ENCODE results near the gene CARS1. TPM values are rescaled to one million over a fixed set of nuclear protein-coding genes. Genes with fewer than 3 reads are reported as not detected.

Gene CARS1
- polyA plus RNA-seq, 1 of the 3 experiments (the other 2 are of a cell fraction) = 52.1 TPM

DNA sequence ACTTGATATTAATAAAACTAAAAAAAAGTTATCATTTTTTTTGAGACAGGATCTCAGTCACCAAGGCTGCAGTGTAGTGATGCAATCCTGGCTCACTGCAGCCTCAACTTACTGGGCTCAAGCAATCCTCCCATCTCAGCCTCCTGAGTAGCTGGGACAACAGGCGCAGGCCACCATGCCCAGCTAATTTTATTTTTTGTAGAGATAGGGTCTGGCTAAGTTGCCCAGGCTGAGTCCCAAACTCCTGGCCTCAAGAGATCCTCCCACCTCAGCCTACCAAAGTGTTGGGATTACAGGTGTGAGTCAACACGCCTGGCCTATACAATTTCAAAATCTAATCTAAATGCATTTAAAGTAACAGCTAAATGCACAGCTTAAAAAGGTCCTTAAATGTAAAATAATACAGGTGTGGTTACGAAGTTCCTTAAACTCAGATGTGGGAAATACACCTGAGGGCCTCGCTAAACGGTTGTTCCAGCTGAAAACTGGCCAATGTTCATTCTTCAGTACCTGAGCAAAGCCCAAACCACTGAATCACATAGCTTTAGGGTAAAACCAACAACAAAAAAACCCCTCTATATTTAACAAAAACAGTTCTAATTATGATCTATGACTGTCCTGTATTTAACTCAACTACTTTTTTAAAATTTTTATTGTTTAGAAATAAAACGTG is 76.9 kb downstream of the CARS1 start:
- H3F3A ChIP-seq (replicated peaks; ENCODE audit: insufficient read depth) = no peaks in the 10 kb centered on the region
- 88% methylated on average over 6 of the region's 6 CpGs for WGBS (ENCODE audit: low lambda C conversion rate)
- no peak overlapping the region for H3K4me2 ChIP-seq
- H3K4me1 ChIP-seq (ENCODE audit: control insufficient read depth in 1 of 2, insufficient read depth in 2 of 2, low read depth in 1 of 2, low read length in 1 of 2) = no peaks in the 10 kb centered on the region
- DNase-seq = no peak
- H3K27me3 ChIP-seq (ENCODE audit: insufficient read depth) = no peaks in the 10 kb centered on the region
- TF ChIP-seq SMC3 (IDR thresholded peaks at IDR 0.05; ENCODE audit: low read depth, low read length) = no peak
- TF ChIP-seq GABPA (IDR thresholded peaks at IDR 0.05; ENCODE audit: low read depth) = no peak
- TF ChIP-seq, protein P1, sequence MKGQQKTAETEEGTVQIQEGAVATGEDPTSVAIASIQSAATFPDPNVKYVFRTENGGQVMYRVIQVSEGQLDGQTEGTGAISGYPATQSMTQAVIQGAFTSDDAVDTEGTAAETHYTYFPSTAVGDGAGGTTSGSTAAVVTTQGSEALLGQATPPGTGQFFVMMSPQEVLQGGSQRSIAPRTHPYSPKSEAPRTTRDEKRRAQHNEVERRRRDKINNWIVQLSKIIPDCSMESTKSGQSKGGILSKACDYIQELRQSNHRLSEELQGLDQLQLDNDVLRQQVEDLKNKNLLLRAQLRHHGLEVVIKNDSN (IDR thresholded peaks at IDR 0.05; ENCODE audit: borderline replicate concordance, low read depth) = no peak
- TF ChIP-seq TCF12 (IDR thresholded peaks at IDR 0.05) = no peak
- no peak for TF ChIP-seq RXRA (IDR thresholded peaks at IDR 0.05; ENCODE audit: borderline replicate concordance, low read depth)
- TF ChIP-seq, protein P2, sequence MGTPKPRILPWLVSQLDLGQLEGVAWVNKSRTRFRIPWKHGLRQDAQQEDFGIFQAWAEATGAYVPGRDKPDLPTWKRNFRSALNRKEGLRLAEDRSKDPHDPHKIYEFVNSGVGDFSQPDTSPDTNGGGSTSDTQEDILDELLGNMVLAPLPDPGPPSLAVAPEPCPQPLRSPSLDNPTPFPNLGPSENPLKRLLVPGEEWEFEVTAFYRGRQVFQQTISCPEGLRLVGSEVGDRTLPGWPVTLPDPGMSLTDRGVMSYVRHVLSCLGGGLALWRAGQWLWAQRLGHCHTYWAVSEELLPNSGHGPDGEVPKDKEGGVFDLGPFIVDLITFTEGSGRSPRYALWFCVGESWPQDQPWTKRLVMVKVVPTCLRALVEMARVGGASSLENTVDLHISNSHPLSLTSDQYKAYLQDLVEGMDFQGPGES (IDR thresholded peaks at IDR 0.05; ENCODE audit: low read depth, low read length) = no peak
- no peak for TF ChIP-seq FOXJ3 (CRISPR knock-in tag; IDR thresholded peaks at IDR 0.05)
- TF ChIP-seq ELF1 (IDR thresholded peaks at IDR 0.05) = no peak
- no peak for TF ChIP-seq FOXM1 (IDR thresholded peaks at IDR 0.05; ENCODE audit: low read depth)
- no peak for TF ChIP-seq FOSL2 (IDR thresholded peaks at IDR 0.05; ENCODE audit: borderline replicate concordance, low read depth)
- TF ChIP-seq, protein P3, sequence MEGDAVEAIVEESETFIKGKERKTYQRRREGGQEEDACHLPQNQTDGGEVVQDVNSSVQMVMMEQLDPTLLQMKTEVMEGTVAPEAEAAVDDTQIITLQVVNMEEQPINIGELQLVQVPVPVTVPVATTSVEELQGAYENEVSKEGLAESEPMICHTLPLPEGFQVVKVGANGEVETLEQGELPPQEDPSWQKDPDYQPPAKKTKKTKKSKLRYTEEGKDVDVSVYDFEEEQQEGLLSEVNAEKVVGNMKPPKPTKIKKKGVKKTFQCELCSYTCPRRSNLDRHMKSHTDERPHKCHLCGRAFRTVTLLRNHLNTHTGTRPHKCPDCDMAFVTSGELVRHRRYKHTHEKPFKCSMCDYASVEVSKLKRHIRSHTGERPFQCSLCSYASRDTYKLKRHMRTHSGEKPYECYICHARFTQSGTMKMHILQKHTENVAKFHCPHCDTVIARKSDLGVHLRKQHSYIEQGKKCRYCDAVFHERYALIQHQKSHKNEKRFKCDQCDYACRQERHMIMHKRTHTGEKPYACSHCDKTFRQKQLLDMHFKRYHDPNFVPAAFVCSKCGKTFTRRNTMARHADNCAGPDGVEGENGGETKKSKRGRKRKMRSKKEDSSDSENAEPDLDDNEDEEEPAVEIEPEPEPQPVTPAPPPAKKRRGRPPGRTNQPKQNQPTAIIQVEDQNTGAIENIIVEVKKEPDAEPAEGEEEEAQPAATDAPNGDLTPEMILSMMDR (IDR thresholded peaks at IDR 0.05) = no peak
- TF ChIP-seq MXI1 (IDR thresholded peaks at IDR 0.05; ENCODE audit: low read depth, low read length) = no peak
- no peak for TF ChIP-seq SIN3A (IDR thresholded peaks at IDR 0.05; ENCODE audit: borderline replicate concordance, low read depth, low read length)
- TF ChIP-seq JUND (IDR thresholded peaks at IDR 0.05) = no peak
- TF ChIP-seq RAD21 (IDR thresholded peaks at IDR 0.05; ENCODE audit: low read length) = no peak
- no peak for TF ChIP-seq EZH2phosphoT487 (IDR thresholded peaks at IDR 0.05; ENCODE audit: borderline replicate concordance, low read depth)
- TF ChIP-seq CHD2 (IDR thresholded peaks at IDR 0.05; ENCODE audit: low read length, partially characterized antibody) = no peak
- TF ChIP-seq EP300 (IDR thresholded peaks at IDR 0.05; ENCODE audit: borderline replicate concordance in 1 of 2, low read depth in 1 of 2, low read length in 1 of 2) = no peak
- H3K9me2 ChIP-seq = no peaks in the 10 kb centered on the region
- peaks cover 33 to 36% of the 10 kb centered on the region in 2 experiments for H3K36me3 ChIP-seq (replicated peaks in 1 of 2; ENCODE audit: control insufficient read depth in 1 of 2, insufficient read depth in 2 of 2, low read length in 1 of 2)
- ChIA-PET POLR2A (no interaction called here), CTCF (interaction anchor here (0.8 to 1.6 kb wide), 5 partner anchors 9 to 111 kb away, joined by 3 to 5 read pairs (median 3); no protein-coding TSS in a partner anchor)
- peaks cover 99% of the 10 kb centered on the region for H3K79me2 ChIP-seq (ENCODE audit: insufficient read depth)
- no peak overlapping the region for H3K27ac ChIP-seq (ENCODE audit: low read depth in 2 of 2, low read length in 1 of 2)
- H2AFZ ChIP-seq (ENCODE audit: low read depth) = no peak overlapping the region
- no peak overlapping the region for H3K4me3 ChIP-seq (ENCODE audit: low read depth in 2 of 2, low read length in 1 of 2)
- H3K9me3 ChIP-seq = no peaks in the 10 kb centered on the region
- no peak overlapping the region for H3K9ac ChIP-seq
- peaks cover 73% of the 10 kb centered on the region for H4K20me1 ChIP-seq (ENCODE audit: insufficient read depth)
